Activated CD4-positive, CD25-positive, alpha-beta regulatory T cell treated with anti-CD3 and anti-CD28 coated beads, Interleukin-2, amount 50 U/mL, for 72 hours (primary cell): Measurements from ENCODE around the gene CACNA1C.

ENCODE experiments used
- DNase-seq: peaks from one replicate; pipeline ENCODE4 v3.0.0; 2021

CACNA1C gene

GRCh38 chr12:2212537-2212936 lies 159.8 kb downstream of the CACNA1C start:
- DNase-seq, result no peak

DNA sequence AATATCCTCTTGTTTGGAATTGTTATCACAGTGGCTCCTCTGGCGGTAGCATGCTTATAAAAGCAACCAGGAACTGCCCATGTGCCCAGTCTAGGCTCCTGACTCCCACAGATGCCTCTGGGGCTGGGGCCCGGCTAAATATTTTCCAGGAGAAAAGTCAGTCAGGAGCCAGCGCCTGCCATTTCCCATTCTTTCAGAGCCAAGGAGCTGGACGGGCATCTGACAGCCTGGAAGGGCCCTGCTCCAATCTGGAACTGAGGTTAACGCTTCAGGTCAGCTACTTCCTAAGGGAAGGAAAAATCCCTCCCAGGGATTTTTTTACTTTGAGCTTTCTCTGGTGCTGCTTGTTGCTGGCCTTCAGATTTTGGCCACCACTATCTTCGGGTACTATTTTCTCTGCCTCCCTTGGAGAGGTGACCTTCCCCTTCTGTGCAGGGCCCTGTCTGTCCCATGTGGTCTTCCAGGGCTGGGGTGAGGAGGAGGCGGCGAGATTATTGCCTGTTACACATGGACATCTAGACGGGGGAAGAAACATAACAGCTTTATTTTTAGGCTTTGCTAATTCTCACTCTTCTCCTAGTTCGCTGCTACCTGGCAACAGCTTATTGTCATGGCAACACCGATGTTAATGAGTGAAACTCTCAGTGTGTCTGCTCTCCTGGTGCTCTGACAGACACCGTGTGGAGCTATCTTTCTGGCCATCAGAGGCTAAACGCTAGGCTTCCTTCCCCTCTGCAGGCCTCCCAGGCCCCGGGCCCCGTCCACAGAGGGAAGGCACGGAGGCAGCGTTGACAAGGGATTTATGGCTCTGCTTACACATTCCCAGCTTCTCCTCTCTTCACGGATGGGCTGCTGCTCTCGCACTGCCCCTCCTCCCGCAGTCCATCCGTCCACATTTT lies 160.4 kb downstream of the CACNA1C start:
- DNase-seq, result no peak

DNA sequence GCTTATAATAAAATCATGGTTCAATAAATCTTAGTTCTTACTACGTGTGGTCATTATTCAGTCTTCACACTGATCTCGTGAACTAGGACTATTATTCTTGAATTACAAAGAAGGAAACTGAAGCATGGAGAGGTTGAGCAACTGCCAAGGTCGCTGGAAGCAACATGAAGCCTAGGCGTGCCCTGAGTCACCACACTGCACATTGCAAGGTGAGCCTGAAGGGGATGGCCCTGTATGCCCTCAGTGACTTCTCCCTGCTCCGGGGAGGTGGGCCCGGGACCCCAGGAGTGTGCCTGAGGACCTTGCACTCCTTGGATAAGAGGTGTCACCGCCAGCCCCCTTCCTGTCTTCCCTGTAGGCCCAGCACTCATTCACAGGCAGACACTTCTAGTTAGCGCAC lies 161.6 kb downstream of the CACNA1C start:
- no peak for DNase-seq

DNA sequence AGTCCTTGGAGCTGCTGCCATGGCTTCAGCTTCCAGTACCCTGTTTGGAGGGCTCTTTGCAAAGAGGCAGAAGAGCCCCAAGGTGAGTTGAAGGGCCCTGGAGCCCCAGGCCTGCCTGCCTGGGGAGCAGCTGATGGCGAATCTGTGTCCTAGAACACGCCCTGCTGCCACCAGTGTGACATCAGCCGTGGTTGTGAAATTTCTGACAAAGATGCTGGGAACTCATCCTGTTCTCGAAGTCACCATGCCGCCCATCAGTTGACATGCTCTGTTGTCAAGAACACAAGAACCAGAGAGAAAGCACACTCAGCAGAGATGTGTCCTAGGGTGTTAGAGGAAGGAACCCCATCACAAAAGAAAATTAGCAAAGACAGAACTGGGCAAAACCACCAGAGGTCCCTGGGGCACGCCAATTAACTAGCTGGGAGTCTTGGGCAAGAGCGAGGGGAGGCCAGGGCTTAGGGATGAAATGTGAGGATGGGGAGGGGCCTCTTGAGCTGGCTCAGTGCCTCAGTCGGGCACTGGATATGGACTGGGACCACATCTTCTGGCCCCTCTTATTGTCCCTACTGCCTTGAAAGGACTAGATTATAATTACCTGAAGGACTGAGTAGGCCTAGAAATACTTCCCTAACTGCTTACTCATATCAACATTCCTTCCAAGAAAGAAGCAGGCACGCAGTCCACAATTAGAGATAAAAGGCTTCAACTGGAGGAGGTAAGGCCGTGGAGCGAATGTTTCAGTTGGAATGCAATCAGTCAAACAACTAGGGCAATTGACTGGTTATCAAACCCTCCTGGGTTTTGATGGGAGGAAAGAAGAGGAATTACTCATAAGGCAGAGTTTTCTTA lies 163.1 kb downstream of the CACNA1C start:
- no peak for DNase-seq

GRCh38 chr12:2218706-2219105 lies 165.9 kb downstream of the CACNA1C start:
- no peak for DNase-seq

- no peak for DNase-seq
Observed at GRCh38 chr12:2221030-2221621, 168.3 kb downstream of the CACNA1C start.

- DNase-seq, result no peak
Observed at GRCh38 chr12:2222691-2223090, 169.9 kb downstream of the CACNA1C start.

DNA sequence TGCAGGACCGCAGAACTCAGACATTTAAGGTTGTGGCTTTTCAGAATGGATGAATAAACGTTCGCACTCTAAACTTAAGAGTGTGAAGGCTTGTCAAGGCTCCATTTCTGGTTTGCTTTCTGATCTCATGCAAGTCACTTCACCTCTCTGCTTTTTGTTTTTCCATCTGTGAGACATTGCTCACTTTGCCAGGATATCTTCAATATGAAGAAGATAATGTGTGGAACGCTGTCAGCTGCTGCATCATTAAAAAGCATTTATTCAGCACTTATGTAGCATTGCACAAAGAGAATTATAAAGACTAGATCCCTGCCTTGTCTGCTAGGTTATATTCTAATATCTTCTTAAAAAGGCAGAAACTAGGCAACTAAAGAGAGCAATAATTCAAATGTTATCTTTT lies 172.2 kb downstream of the CACNA1C start:
- no peak for DNase-seq

DNA sequence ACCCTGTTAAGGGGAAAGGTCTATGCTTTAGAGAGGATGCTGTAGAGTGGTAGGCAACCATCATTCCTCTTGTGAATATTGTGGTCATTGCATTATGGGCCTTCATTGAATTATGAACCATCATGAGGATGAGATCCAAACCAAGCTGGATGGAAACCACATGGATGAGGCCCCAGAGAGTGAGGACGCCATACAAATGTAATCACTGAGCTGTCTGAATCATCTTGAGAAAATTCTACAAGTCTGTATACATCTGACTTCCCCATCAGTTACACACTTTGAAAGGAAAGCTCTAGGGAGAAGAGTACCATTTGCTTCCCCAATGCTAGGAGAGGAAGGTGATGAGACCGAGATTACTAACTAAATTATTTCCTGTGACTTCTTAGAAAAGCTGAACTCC lies 172.9 kb downstream of the CACNA1C start:
- no peak for DNase-seq

GRCh38 chr12:2226641-2227040 lies 173.9 kb downstream of the CACNA1C start:
- DNase-seq, result no peak

- DNase-seq, result no peak
Observed at GRCh38 chr12:2227360-2227759, 174.6 kb downstream of the CACNA1C start.

- no peak for DNase-seq
Observed at GRCh38 chr12:2228535-2228934, 175.7 kb downstream of the CACNA1C start.

GRCh38 chr12:2229661-2230539 lies 177.1 kb downstream of the CACNA1C start:
- DNase-seq, result no peak

- DNase-seq, result no peak
Observed at GRCh38 chr12:2231011-2231595, 178.3 kb downstream of the CACNA1C start.

GRCh38 chr12:2231956-2232355 lies 179.2 kb downstream of the CACNA1C start:
- DNase-seq, result no peak

GRCh38 chr12:2233034-2233433 lies 180.2 kb downstream of the CACNA1C start:
- no peak for DNase-seq

GRCh38 chr12:2234091-2234490 lies 181.3 kb downstream of the CACNA1C start:
- DNase-seq, result no peak

DNA sequence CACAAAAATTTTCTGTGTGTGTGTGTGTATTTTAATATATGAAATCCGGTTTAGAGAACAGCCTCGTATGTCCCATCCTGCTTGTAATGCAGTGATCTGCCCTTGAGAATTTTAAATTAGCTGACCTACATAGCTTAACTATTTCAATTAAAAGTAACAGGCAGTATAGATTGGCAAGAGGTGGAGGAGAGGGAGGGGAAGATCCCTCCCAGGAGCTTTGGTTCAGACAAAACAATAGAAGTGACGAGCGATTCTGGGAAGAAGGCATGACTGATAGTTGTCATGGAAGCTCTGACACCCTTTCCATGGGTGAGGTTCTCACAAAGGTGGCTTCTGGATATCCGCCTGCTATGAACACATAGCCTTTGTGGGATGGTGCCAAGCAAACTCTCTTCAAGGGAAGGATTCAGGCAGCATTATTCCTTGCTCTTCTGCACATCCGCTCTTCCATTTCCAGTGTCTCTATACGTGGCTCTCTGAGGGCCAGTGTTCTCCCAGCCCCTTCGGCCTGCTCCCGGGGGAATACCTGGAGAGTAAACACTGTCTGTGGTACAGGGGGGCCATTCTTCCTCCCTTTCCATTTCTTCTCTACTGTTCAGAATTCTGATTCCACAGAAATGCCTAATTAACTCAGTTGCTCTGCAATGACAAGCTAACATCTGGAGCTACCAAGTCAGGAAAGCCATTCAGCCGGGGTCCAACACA lies 182.0 kb downstream of the CACNA1C start:
- no peak for DNase-seq

DNA sequence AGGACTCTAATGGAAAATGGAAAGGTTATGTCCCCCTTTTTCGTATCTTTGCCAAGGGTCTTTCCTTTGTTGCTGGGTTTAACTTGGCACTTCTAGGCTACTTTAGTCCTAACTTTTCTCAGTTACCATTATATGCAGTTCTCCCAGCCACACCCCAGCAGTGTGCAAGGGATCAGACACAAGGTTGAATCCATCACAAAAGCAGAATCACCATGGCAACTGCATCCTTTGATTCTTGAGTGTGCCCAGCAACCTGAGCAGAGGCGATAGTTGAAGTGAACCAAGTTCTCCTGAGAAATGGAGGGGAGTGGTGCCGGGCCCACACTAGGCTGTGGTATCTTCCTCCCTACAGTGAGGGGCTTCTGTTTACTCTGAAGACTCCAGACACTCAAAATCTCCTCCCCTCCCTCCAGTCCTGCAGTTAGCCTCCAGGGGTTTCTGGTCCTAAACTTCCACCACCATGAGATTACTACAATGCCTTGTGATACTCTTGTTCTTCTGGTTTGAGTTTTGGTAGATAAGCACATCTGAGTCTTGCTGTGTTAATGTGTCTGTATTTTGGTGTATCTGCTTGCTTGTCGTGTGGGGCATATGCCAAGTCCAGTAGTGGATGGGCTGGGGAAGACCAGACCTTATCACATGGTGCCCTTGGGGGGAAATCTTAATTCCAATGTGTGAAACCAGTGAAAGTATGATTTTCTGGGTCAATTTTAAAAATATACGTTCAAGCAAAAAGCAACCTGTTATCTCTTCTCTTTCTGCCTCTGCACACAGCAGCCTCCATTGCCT lies 183.9 kb downstream of the CACNA1C start:
- no peak for DNase-seq

DNA sequence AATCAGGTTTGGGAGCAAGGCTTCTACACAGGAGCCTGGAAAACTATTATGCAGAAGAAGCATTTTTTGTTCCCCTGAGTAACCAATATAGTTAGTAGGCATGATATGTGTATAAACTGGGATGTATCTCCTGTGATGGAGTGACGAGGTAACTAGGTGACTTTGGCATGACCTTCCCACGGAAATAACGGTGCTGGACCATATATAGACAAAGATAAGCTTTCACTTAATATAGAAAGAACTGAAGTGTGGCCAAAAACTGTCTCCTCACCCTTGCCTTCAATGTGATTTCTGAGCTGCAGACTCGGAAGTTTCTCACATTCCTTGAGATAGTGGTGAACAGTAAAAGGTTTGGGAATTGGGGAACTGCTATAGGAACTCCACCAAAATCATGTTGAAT lies 185.3 kb downstream of the CACNA1C start:
- DNase-seq, result no peak
